ENCODE data around the gene CALN1.

Gene CALN1

GRCh38 chr7:72038022-72038732 is 374.0 kb downstream of the CALN1 start:
- DNase-seq (ENCODE audit: low read depth), result no peak

DNA sequence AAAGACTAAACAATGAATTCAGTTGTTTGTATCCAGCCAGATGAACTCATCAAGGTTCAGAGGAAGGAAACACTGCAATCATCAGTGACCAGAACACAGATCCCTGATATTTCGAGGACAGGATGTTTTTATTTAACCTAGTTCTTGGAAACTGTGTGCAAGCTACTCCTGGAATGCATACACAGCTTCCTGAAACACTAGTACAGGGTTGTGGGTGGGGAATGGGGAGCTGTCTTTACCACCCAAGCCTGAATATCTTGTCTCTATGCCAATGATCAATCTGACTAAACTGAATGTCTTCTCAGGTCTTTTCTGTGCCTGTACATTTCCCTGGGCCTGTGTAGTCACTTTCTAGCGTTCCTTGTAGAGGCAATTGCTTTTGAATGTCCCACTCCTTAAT is 374.6 kb downstream of the CALN1 start:
- DNase-seq (ENCODE audit: low read depth), result no peak

GRCh38 chr7:72035266-72035665 is 376.9 kb downstream of the CALN1 start:
- no peak for DNase-seq (ENCODE audit: low read depth)

GRCh38 chr7:72032934-72033333 is 379.2 kb downstream of the CALN1 start:
- peak; percentile 6 for DNase-seq (ENCODE audit: low read depth)

DNA sequence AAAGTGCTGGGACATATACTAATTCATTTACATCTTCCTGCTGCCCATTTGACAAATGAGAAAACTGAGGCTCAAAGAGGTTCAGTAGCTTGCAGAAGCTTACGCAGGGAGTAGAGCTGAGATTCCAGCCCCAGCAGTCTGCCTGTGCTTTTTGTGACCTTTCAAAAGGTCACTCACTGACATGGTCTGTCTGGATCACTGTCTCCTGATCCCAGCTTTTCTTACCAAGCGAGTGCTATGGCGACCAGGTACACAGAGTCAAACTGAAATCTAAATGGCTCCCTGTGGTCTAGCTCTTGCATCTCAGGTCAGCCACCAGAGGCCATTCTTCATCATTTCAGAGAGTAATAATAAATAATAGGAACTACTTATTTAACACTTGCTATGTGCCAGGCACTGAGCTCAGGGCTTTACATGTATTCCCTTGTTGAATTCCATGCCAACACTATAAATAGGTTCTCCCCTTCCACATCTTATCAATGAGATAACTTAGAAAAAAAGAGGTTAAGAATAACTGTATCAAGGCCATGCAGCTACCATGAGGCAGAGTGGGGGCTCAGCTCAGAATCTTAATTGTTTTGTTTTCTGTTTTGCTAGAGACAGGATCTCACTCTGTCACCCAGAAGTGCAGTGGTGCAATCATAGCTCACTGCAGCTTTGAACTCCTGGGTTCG is 381.0 kb downstream of the CALN1 start:
- DNase-seq (ENCODE audit: low read depth), result no peak

DNA sequence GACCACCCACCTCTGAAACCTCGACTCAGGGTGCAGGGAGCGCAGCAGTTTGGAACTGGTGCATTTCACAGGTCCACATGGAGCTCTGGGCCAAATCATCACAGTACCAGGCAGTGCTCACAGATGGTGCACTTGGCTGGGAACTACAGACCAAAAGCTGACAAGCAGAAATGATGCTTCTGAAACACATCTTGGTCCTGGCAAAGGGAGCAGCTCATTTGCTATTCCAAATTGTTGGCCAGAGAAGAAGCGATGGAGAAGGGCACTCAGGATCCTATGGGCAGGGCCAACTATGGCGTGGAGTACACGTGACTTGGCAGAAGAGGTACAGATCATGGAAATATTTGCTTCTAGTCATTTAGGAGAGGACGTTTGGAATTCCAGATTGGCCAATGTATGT is 383.9 kb downstream of the CALN1 start:
- DNase-seq (ENCODE audit: low read depth), result no peak

DNA sequence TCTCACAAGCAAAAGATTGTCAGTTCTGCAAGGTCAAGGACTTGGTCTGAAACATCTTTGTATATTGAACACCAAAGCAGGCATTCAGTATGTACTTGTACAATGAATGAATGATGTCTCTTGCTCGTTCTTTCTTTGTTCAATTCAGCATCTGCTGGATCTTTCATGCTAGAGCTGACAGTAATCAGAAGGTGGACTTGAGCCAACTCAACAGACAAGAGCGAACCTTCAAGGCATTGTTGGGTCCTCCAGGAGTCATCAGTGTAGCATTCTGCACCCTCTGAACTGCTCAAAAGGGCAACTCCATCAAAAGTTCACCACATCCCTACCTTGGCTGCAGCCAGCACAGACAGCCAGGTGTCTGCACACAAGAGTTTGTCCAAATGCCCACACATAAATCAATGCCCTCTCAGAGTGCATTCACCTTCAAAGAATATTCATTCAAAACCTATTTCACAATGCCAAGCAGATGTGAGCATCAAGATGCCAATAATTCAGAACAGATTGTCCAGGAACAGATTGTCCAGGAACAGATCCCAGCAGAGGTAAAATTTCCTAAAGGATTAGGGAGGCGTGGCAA is 386.7 kb downstream of the CALN1 start:
- no peak for DNase-seq (ENCODE audit: low read depth)

- DNase-seq (ENCODE audit: low read depth), result no peak
Observed at GRCh38 chr7:72023926-72024325, 388.2 kb downstream of the CALN1 start.

DNA sequence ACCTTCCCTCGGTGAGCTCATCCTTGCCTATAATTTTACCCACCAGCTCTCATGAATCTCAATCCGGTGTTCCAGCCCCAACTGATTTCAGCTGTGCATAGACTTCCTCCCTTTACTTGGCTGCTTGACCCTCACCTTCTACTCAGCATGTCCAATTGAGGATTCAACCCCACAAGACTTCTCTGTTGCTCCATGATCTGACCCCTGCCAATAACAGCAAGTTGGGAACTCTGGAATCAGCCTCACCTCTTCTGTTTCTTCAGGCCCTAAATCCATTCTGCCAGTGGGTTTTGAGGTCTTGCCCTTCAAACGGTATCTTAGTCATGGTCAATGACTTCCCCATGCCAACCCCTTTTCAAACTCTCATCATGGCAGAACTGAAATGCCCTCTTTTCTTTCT is 390.4 kb downstream of the CALN1 start:
- DNase-seq (ENCODE audit: low read depth), result no peak

DNA sequence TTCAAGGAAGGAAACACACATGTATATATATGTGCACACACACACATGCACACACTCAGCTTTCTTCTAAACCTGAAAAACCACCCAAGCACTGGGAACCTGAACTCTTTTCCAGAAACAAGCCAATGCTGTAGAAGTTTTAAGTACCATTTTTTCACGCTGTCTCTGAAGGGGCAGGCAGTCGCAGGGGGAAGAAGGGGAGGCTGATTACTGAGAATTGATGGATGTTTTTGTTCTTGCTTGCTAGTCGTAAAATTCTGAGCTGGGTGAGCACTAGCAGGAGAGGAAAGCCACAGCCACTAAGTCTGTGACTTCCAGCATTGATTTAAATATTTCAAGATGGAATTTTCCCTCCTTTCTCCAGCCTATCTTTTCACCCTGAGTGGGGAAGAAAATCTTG is 391.8 kb downstream of the CALN1 start:
- no peak for DNase-seq (ENCODE audit: low read depth)

- DNase-seq (ENCODE audit: low read depth), result no peak
Observed at GRCh38 chr7:72019436-72019835, 392.7 kb downstream of the CALN1 start.

GRCh38 chr7:72017756-72018155 is 394.4 kb downstream of the CALN1 start:
- no peak for DNase-seq (ENCODE audit: low read depth)

DNA sequence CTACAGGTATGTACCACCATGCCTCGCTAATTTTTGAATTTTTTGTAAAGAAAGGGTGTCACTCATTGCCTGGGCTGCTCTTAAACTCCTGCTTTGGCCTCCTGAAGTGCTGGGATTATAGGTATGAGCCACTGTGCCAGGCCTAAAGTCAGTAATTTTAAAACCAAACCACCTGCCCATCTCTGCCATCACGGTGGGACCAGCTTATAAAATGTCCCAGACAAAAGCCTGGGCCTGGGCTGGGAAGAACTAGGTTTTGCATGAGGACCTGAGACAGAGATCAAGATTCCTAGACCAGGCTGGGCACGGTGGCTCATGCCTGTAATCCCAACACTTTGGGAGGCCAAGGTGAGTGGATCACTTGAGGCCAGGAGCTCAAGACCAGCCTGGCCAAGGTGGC is 395.6 kb downstream of the CALN1 start:
- DNase-seq (ENCODE audit: low read depth), result no peak

GRCh38 chr7:72015136-72015535 is 397.0 kb downstream of the CALN1 start:
- DNase-seq (ENCODE audit: low read depth), result no peak

GRCh38 chr7:72007018-72007417 is 405.1 kb downstream of the CALN1 start:
- no peak for DNase-seq (ENCODE audit: low read depth)

DNA sequence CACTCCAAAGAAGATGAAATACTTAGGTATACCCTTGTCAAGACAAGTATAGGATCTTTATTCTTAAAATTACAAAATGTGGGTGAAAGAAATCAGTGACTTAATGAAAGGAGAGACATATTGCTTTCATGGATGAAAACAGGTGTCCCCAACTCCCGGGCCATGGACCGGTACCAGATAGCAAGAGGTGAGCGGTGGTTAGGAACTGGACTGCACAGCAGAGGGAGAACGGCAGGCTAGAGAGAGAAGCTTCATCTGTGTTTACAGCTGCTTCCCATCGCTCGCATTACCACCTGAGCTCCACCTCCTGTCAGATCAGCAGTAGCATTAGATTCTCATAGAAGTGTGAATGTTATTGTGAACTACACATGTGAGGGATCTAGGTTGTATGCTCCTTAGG is 408.9 kb downstream of the CALN1 start:
- no peak for DNase-seq (ENCODE audit: low read depth)

GRCh38 chr7:71996141-71996540 is 416.0 kb downstream of the CALN1 start:
- no peak for DNase-seq (ENCODE audit: low read depth)

DNA sequence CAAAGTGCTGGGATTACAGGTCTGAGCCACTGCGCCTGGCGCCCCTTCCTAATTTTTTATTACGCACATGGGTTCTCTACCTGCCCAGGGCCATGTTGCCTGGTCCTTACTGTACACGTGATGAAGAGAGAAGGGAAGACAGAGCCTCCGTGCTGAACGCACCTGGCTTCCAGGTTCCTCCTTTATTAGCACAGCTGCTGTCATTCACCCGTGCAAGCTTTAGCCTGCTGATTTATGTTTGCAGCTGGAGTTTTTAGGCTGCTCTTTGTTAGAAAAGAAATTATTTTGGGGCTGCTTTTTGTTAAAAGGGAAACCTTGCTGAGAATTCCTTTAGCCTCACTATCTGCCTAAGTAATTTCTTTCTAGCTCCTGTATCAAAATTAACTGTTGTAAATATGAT is 417.0 kb downstream of the CALN1 start:
- no peak for DNase-seq (ENCODE audit: low read depth)

DNA sequence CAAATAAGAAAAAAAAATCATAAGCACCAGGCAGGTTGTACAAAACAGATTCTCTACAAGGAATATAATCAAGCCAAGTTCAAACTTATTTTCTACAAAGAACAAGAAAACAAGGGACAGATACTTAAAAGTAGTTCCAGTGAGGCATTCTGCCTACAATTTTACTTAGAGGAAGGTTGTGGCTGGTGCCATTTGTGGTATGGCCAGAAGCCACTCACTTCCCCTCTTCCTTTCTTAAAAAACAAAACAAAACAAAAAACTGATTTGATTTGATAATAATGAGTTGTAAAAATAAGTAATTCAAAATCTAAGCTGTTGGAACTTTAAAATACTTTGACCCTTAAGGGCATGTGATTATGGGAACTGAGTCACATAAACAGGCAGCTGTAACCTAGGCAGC is 420.6 kb downstream of the CALN1 start:
- no peak for DNase-seq (ENCODE audit: low read depth)

DNA sequence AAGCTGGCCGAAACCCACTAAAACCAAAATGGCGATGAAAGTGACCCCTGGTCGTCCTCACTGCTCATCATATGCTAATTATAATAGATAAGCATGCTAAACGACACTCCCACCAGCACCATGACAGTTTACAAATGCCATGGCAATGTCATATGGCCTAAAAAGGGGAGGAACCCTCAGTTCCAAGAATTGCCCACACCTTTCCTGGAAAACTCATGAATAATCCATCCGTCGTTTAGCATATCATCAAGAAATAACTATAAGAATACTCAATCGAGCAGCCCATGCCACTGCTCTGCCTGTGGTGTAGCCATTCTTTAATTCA is 422.0 kb downstream of the CALN1 start:
- DNase-seq (ENCODE audit: low read depth), result no peak

DNA sequence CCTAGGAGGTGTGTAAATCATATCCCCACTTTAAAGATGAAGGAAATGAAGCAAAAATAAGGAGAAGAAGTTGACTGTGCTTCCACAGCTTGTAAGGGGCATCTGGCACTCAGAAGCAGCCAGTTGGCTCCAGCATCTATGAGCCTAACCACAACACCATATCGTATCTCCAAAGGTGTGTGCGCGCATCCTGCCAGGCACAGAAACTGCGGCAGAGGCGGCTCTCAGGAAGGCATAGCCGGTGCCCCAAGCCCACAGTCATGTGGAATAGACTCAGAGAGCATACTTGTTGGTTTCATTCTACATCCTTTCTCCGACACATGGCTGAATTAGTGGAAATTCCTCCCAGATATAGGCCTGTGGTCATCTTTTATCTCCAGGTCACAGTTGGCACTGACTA is 423.9 kb downstream of the CALN1 start:
- DNase-seq (ENCODE audit: low read depth), result no peak

DNA sequence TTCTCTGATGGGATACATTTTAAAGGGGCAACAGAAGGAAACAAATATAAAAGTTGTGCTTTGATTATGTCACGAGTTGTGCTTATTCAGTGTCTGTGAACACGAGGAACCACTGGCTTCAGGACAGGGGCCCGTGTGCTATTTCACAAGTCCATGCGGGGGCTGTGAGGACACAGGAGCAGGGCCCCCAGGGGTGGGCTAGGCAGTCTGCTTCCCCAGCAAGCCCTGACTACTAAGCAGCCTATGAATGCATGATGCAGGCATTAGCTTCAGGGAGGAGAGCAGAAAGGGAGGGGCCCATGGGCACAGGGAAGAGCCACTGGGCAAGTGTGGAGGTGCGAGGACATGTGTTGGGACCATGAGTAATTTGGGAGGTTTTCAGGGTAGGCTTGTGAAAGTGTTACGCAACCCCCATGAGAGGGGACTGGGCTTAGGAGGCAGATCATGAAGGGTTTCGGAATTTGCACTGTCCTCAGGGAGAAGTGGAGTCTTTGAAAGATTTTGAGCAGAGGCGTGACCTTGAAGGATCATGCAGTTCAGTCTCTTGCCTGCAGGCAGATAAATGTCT is 424.9 kb downstream of the CALN1 start:
- no peak for DNase-seq (ENCODE audit: low read depth)

- no peak for DNase-seq (ENCODE audit: low read depth)
Observed at GRCh38 chr7:71984348-71984747, 427.8 kb downstream of the CALN1 start.

GRCh38 chr7:71982851-71983250 is 429.3 kb downstream of the CALN1 start:
- no peak for DNase-seq (ENCODE audit: low read depth)

Measured in stromal cell of bone marrow (primary cell).